B cell (primary cell): ENCODE results near the gene HSFX4. TPM values are rescaled to one million over a fixed set of nuclear protein-coding genes. Genes with fewer than 3 reads are reported as not detected.

ENCODE experiments used
- ATAC-seq: fragments of 200-7000 bp; cut with Tn5 transposase; one replicate; pipeline ENCODE4 v1.10.0; 2021; ENCODE audit warnings: low read depth, mild to moderate bottlenecking, moderate number of reproducible peaks, moderate library complexity
- CTCF ChIA-PET: fragments of 350-600 bp; sonication (Branson Sonifier 250); formaldehyde crosslinking; loops from one replicate; lab custom pipeline; 2021; ENCODE audit warnings: antibody characterized with exemption, inconsistent platforms; lab: Charles Lee
- POLR2A ChIA-PET: fragments of 350-600 bp; sonication (Branson Sonifier 250); formaldehyde crosslinking; loops from one replicate; lab custom pipeline; 2021; ENCODE audit warnings: antibody characterized with exemption; lab: Charles Lee
- DNase-seq: peaks from one replicate; pipeline ENCODE4 v3.0.0; 2013
- H2AFZ ChIP-seq: 2 replicates; pipeline ENCODE4 v1.6.1; 2012; ENCODE audit warnings: mild to moderate bottlenecking, low read depth, low read length; ENCODE audit not compliant: insufficient read depth, poor library complexity, severe bottlenecking
- H3K27ac ChIP-seq, 2 donors: 1 replicate in 1 of 2; 2 replicates in 1 of 2; pipeline ENCODE4 v1.5.1; 2012 to 2013; ENCODE audit warnings: low read length in 2 of 2, mild to moderate bottlenecking in 2 of 2, moderate library complexity in 1 of 2
- H3K27me3 ChIP-seq, 4 experiments: fragments of 200-600 bp in 1 of 4; sonication (generic) in 1 of 4; replicated peaks in 1 of 4; 1 replicate in 2 of 4; 2 replicates in 2 of 4; pipeline versions ENCODE4 v1.6.1 to v1.7.0; 2013 to 2016; ENCODE audit warnings: low read length in 3 of 4, mild to moderate bottlenecking in 2 of 4, mixed read lengths in 1 of 4, moderate library complexity in 1 of 4; ENCODE audit not compliant: insufficient read depth in 4 of 4, control insufficient read depth in 3 of 4; ENCODE audit errors: control extremely low read depth in 1 of 4
- H3K36me3 ChIP-seq, 2 experiments: replicated peaks in 1 of 2; 1 replicate in 1 of 2; 2 replicates in 1 of 2; pipeline versions ENCODE4 v1.6.1 to v1.7.1; 2013; ENCODE audit warnings: low read length in 1 of 2; ENCODE audit not compliant: insufficient read depth in 2 of 2, control insufficient read depth in 1 of 2; ENCODE audit errors: control extremely low read depth in 1 of 2, extremely low read depth in 1 of 2
- H3K4me1 ChIP-seq, 2 donors: fragments of 200-600 bp in 1 of 2; sonication (generic) in 1 of 2; 1 replicate in 1 of 2; 2 replicates in 1 of 2; pipeline versions ENCODE4 v1.5.1 to v1.6.1; 2013 to 2017; ENCODE audit warnings: low read length in 2 of 2; ENCODE audit not compliant: control insufficient read depth in 2 of 2, insufficient read depth in 2 of 2
- H3K4me2 ChIP-seq: replicated peaks from 2 replicates; pipeline ENCODE3; 2012; ENCODE audit warnings: mild to moderate bottlenecking, low read depth, low read length; ENCODE audit not compliant: poor library complexity, severe bottlenecking
- H3K4me3 ChIP-seq, 5 experiments: fragments of 200-600 bp in 1 of 5; sonication (generic) in 1 of 5; 1 replicate in 3 of 5; 2 replicates in 2 of 5; pipeline versions ENCODE4 v1.5.1 to v1.7.0; 2011 to 2016; ENCODE audit warnings: low read length in 4 of 5, mild to moderate bottlenecking in 4 of 5, low read depth in 2 of 5, control low read depth in 1 of 5, moderate library complexity in 1 of 5; ENCODE audit not compliant: insufficient read depth in 1 of 5; ENCODE audit errors: control extremely low read depth in 1 of 5, extremely low read depth in 1 of 5
- H3K79me2 ChIP-seq: fragments of 200-600 bp; sonication (generic); one replicate; pipeline ENCODE4 v1.6.0; 2016; ENCODE audit warnings: low read length; ENCODE audit not compliant: control insufficient read depth, insufficient read depth
- H3K9ac ChIP-seq: fragments of 200-600 bp; sonication (generic); 2 replicates; pipeline ENCODE4 v1.6.1; 2017; ENCODE audit warnings: mild to moderate bottlenecking, low read length, moderate library complexity
- H3K9me3 ChIP-seq, 3 donors: one replicate each; pipeline versions ENCODE4 v1.6.1 to v1.7.1; 2013; ENCODE audit warnings: low read length in 2 of 3; ENCODE audit not compliant: control insufficient read depth in 2 of 3, insufficient read depth in 1 of 3; ENCODE audit errors: control extremely low read depth in 1 of 3
- H4K20me1 ChIP-seq: 2 replicates; pipeline ENCODE4 v1.6.0; 2012; ENCODE audit warnings: mild to moderate bottlenecking, low read length; ENCODE audit not compliant: insufficient read depth, control insufficient read depth, poor library complexity, severe bottlenecking
- H3K27ac Mint-ChIP-seq: one replicate; pipeline ENCODE4 v1.8.0; 2021; ENCODE audit warnings: mixed read lengths
- H3K27me3 Mint-ChIP-seq: one replicate; pipeline ENCODE4 v1.8.0; 2021; ENCODE audit warnings: mixed read lengths
- H3K4me1 Mint-ChIP-seq: one replicate; pipeline ENCODE4 v1.8.0; 2021; ENCODE audit warnings: mixed read lengths
- H3K4me3 Mint-ChIP-seq: one replicate; pipeline ENCODE4 v1.8.0; 2021; ENCODE audit warnings: mixed read lengths
- H3K9me3 Mint-ChIP-seq: one replicate; pipeline ENCODE4 v1.8.0; 2022; ENCODE audit warnings: mixed read lengths; ENCODE audit not compliant: insufficient read depth
- EZH2 ChIP-seq: IDR thresholded peaks from 2 replicates; pipeline ENCODE4 v1.6.1; 2012; ENCODE audit warnings: borderline replicate concordance, low read depth, mild to moderate bottlenecking, moderate library complexity, low read length; ENCODE audit not compliant: insufficient read depth, poor library complexity, severe bottlenecking
- WGBS: methylation state at CpG from one replicate; pipeline ENCODE4 v1.1.5; 2013; ENCODE audit warnings: missing lambda C conversion rate; ENCODE audit not compliant: insufficient coverage; 5-methylcytosine and 5-hydroxymethylcytosine counted together
- intact Hi-C: fragments of 100-400 bp; cut with micrococcal nuclease; formaldehyde crosslinking; loops from one replicate; pipeline ENCODE4 v1.10.0; 2022
- polyA plus RNA-seq: library from polyadenylated mRNA; depleted of rRNA; stranded (reverse); fragments of >200 nt; gene quantifications from 2 replicates; pipeline ENCODE4 v1.2.3, GENCODE V29; 2012
- total RNA-seq, 2 donors: library from RNA; stranded (reverse); fragments of 120-200 nt in 1 of 2; gene quantifications; 1 replicate in 1 of 2; 2 replicates in 1 of 2; pipeline versions ENCODE4 v1.2.3 to v1.2.4, GENCODE V29; 2013 to 2022
- TF ChIP-seq, protein P1 (sequence below): fragments of 200-600 bp; IDR thresholded peaks from one replicate; pipeline ENCODE4 v1.8.0; 2022; ENCODE audit warnings: antibody characterized with exemption, mild to moderate bottlenecking

Gene HSFX4
- total and polyA plus RNA-seq, 2 donors (not counting 1 experiment from before 2014, with no cell fraction given): not detected

GRCh38 chrX:149949743-149950436 is 20.5 kb downstream of the HSFX4 start:
- Histone ChIP-seq H3K9ac (no peak overlapping the region), H3K4me2 (no peak overlapping the region), H3K27ac (no peak overlapping the region), H2AFZ (no peak overlapping the region), H3K4me3 (no peak overlapping the region), H3K4me1 (no peaks in the 10 kb centered on the region), H3K79me2 (no peaks in the 10 kb centered on the region), H3K9me3 (no peaks in the 10 kb centered on the region), H3K27me3 (no peaks in the 10 kb centered on the region), H3K36me3 (peaks cover 0 to 1% of the 10 kb centered on the region in 2 experiments), H4K20me1 (no peaks in the 10 kb centered on the region)
- intact Hi-C loops: no loop called here
- no peak overlapping the region for H3K27ac Mint-ChIP-seq
- 87% methylated on average over 5 of the region's 6 CpGs for WGBS
- POLR2A ChIA-PET: no interaction called here
- CTCF ChIA-PET: interaction anchor here (0.6 to 1.3 kb wide), 4 partner anchors 10 to 750 kb away, joined by 3 to 5 read pairs (median 4); no protein-coding TSS in a partner anchor
- no peak for TF ChIP-seq EZH2
- TF ChIP-seq, protein P1, sequence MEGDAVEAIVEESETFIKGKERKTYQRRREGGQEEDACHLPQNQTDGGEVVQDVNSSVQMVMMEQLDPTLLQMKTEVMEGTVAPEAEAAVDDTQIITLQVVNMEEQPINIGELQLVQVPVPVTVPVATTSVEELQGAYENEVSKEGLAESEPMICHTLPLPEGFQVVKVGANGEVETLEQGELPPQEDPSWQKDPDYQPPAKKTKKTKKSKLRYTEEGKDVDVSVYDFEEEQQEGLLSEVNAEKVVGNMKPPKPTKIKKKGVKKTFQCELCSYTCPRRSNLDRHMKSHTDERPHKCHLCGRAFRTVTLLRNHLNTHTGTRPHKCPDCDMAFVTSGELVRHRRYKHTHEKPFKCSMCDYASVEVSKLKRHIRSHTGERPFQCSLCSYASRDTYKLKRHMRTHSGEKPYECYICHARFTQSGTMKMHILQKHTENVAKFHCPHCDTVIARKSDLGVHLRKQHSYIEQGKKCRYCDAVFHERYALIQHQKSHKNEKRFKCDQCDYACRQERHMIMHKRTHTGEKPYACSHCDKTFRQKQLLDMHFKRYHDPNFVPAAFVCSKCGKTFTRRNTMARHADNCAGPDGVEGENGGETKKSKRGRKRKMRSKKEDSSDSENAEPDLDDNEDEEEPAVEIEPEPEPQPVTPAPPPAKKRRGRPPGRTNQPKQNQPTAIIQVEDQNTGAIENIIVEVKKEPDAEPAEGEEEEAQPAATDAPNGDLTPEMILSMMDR: no peak
- DNase-seq (no peak), ATAC-seq (no peak)
- H3K27me3 Mint-ChIP-seq: no peaks in the 10 kb centered on the region
- no peaks in the 10 kb centered on the region for H3K4me1 Mint-ChIP-seq
- H3K9me3 Mint-ChIP-seq: no peaks in the 10 kb centered on the region
- no peak overlapping the region for H3K4me3 Mint-ChIP-seq

DNA sequence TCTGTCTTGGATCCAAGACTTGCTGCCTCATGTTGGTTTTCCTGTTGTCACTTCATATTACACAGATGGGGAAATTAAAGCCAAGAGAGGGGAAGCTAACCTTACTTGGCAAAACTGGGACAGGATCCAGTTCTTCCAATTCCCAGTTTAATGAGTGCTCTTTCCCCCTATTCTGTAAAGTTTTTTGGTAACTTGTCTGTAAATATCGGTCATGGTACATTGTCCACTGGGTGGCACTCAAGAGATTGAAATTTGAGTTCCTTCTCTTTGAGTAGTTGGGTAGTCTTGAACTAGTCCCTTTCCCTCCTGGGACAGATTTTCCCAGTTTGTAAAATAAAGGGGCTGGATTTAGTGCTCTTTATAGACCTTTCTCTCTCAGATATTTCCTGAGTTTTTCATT is 21.3 kb downstream of the HSFX4 start:
- POLR2A ChIA-PET: no interaction called here
- WGBS: no CpG with 5 or more reads among the region's 1 CpG
- DNase-seq: peak; percentile 18
- no peak overlapping the region for H3K27ac ChIP-seq
- TF ChIP-seq, protein P1: peak; percentile 39
- no peak for TF ChIP-seq EZH2
- no peaks in the 10 kb centered on the region for H3K4me1 ChIP-seq
- peaks cover 0 to 2% of the 10 kb centered on the region in 2 experiments for H3K36me3 ChIP-seq
- no peak overlapping the region for H3K9ac ChIP-seq
- H3K4me3 Mint-ChIP-seq: no peak overlapping the region
- H4K20me1 ChIP-seq: no peaks in the 10 kb centered on the region
- no peak overlapping the region for H3K4me3 ChIP-seq
- H2AFZ ChIP-seq: no peak overlapping the region
- no peaks in the 10 kb centered on the region for H3K9me3 Mint-ChIP-seq
- H3K9me3 ChIP-seq: no peaks in the 10 kb centered on the region
- H3K4me2 ChIP-seq: no peak overlapping the region
- intact Hi-C loops: no loop called here
- no peak for ATAC-seq
- H3K79me2 ChIP-seq: no peaks in the 10 kb centered on the region
- H3K27ac Mint-ChIP-seq: no peak overlapping the region
- H3K27me3 Mint-ChIP-seq: no peaks in the 10 kb centered on the region
- CTCF ChIA-PET: interaction anchor here (0.9 to 1.3 kb wide), 3 partner anchors 11 to 749 kb away, joined by 3 to 5 read pairs (median 4); no protein-coding TSS in a partner anchor
- H3K27me3 ChIP-seq: no peaks in the 10 kb centered on the region
- no peaks in the 10 kb centered on the region for H3K4me1 Mint-ChIP-seq
